Adrenal gland (tissue), 5 donors: ENCODE measurements around the gene ASTN2.

ENCODE experiments used
- POLR2A ChIP-seq, 2 donors: fragments of 450-650 bp; IDR thresholded peaks; one replicate each; pipeline ENCODE4 v1.6.1; 2017; ENCODE audit warnings: antibody characterized with exemption in 2 of 2, mild to moderate bottlenecking in 2 of 2, moderate library complexity in 1 of 2
- TF ChIP-seq, protein P1 (sequence below), 6 experiments: fragments of 450-650 bp in 4 of 6; fragments of 200-600 bp in 2 of 6; sonication (generic) in 1 of 6; IDR thresholded peaks; 1 replicate in 5 of 6; 2 replicates in 1 of 6; pipeline versions ENCODE4 v1.5.1 to v1.8.0; 2016 to 2021; ENCODE audit warnings: antibody characterized with exemption in 6 of 6, mild to moderate bottlenecking in 2 of 6, moderate library complexity in 1 of 6
- donor health status: DM: no; HTN: no; CAD: no.

- TF ChIP-seq, protein P1, sequence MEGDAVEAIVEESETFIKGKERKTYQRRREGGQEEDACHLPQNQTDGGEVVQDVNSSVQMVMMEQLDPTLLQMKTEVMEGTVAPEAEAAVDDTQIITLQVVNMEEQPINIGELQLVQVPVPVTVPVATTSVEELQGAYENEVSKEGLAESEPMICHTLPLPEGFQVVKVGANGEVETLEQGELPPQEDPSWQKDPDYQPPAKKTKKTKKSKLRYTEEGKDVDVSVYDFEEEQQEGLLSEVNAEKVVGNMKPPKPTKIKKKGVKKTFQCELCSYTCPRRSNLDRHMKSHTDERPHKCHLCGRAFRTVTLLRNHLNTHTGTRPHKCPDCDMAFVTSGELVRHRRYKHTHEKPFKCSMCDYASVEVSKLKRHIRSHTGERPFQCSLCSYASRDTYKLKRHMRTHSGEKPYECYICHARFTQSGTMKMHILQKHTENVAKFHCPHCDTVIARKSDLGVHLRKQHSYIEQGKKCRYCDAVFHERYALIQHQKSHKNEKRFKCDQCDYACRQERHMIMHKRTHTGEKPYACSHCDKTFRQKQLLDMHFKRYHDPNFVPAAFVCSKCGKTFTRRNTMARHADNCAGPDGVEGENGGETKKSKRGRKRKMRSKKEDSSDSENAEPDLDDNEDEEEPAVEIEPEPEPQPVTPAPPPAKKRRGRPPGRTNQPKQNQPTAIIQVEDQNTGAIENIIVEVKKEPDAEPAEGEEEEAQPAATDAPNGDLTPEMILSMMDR (IDR thresholded peaks at IDR 0.05), result no peak
- TF ChIP-seq POLR2A (IDR thresholded peaks at IDR 0.05), result no peak
Measured at GRCh38 chr9:116991051-116991450, 423.8 kb downstream of the ASTN2 start.
